ENCODE measurements around the gene SH2D5.
"Not testable (repeated sequence)": the region's sequence is repeated elsewhere in the genome, so short reads cannot be mapped to it uniquely, and the experiment has no call there.

SH2D5 gene

GRCh38 chr1:20689645-20690056, 42.9 kb downstream of the SH2D5 start:
- no peak for DNase-seq

GRCh38 chr1:20686883-20687725, 45.4 kb downstream of the SH2D5 start:
- no peak for DNase-seq

- no peak for DNase-seq
These were observed 46.8 kb downstream of the SH2D5 start for GRCh38 chr1:20685741-20686140.

- no peak for DNase-seq
These were observed 47.3 kb downstream of the SH2D5 start for GRCh38 chr1:20685099-20685662.

- DNase-seq = no peak
These were observed 47.9 kb downstream of the SH2D5 start for GRCh38 chr1:20684651-20685050.

- no peak for DNase-seq
These were observed 48.4 kb downstream of the SH2D5 start for GRCh38 chr1:20684050-20684620.

GRCh38 chr1:20683614-20684013, 48.9 kb downstream of the SH2D5 start:
- DNase-seq = no peak

GRCh38 chr1:20682571-20683236, 49.8 kb downstream of the SH2D5 start:
- no peak for DNase-seq

- no peak for DNase-seq
These were observed 50.5 kb downstream of the SH2D5 start for GRCh38 chr1:20681999-20682398.

GRCh38 chr1:20680269-20680668, 52.2 kb downstream of the SH2D5 start:
- no peak for DNase-seq

GRCh38 chr1:20678599-20678998, 53.9 kb downstream of the SH2D5 start:
- DNase-seq = no peak

GRCh38 chr1:20673626-20674025, 58.9 kb downstream of the SH2D5 start:
- DNase-seq = not testable (repeated sequence)

GRCh38 chr1:20672265-20672632, 60.3 kb downstream of the SH2D5 start:
- DNase-seq = no peak

GRCh38 chr1:20670936-20671335, 61.6 kb downstream of the SH2D5 start:
- DNase-seq = no peak
